Ovary (tissue), 9 donors: ENCODE results near the gene C2orf72. TPM values are rescaled to one million over a fixed set of nuclear protein-coding genes. Genes with fewer than 3 reads are reported as not detected.

ENCODE experiments used
- DNase-seq, 5 donors: peaks; one replicate each; pipeline ENCODE4 v3.0.0-alpha.2; 2019 to 2020
- H3K27ac ChIP-seq, 2 donors: fragments of 200-600 bp; one replicate each; pipeline versions ENCODE4 v1.5.1 to v1.8.0; 2019 to 2022
- H3K27me3 ChIP-seq: fragments of 200-600 bp; one replicate; pipeline ENCODE4 v1.8.0; 2022
- H3K36me3 ChIP-seq: fragments of 200-600 bp; sonication (generic); one replicate; pipeline ENCODE4 v1.5.1; 2019
- H3K4me1 ChIP-seq: one replicate; pipeline ENCODE4 v1.8.1; 2013; ENCODE audit warnings: mild to moderate bottlenecking, moderate library complexity; ENCODE audit not compliant: insufficient read depth
- H3K4me3 ChIP-seq: fragments of 200-600 bp; sonication (generic); one replicate; pipeline ENCODE4 v1.5.1; 2017
- H3K9me3 ChIP-seq, 2 donors: fragments of 200-600 bp in 1 of 2; sonication (generic) in 1 of 2; one replicate each; pipeline versions ENCODE4 v1.5.1 to v1.8.1; 2013 to 2019; ENCODE audit warnings: mild to moderate bottlenecking in 1 of 2, moderate library complexity in 1 of 2
- CTCF ChIP-seq, 3 donors: fragments of 450-650 bp in 2 of 3; fragments of 200-600 bp in 1 of 3; IDR thresholded peaks; one replicate each; pipeline versions ENCODE4 v1.5.1 to v1.8.0; 2016 to 2022; ENCODE audit warnings: antibody characterized with exemption in 3 of 3, mild to moderate bottlenecking in 1 of 3
- EP300 ChIP-seq: sonication (generic); formaldehyde crosslinking; IDR thresholded peaks from one replicate; pipeline ENCODE4 v1.6.1; 2017; ENCODE audit warnings: antibody characterized with exemption
- POLR2A ChIP-seq: fragments of 450-650 bp; IDR thresholded peaks from one replicate; pipeline ENCODE4 v1.6.1; 2017; ENCODE audit warnings: antibody characterized with exemption, mild to moderate bottlenecking, moderate library complexity
- WGBS, 3 donors: extraction: QIAGEN DNeasy Blood & Tissue Kit in 1 of 3; methylation state at CpG; one replicate each; pipeline versions ENCODE4 v1.1.5 to v1.1.7; 2013 to 2017; 5-methylcytosine and 5-hydroxymethylcytosine counted together
- intact Hi-C, 4 donors: fragments of 100-400 bp; cut with DNase I; formaldehyde crosslinking; loops; one replicate each; pipeline versions ENCODE4 v1.11.0 to v1.15.1; 2022 to 2023
- polyA plus RNA-seq, 2 donors: library from polyadenylated mRNA; stranded (reverse); fragments of 200-250 nt in 1 of 2; fragments of 350-450 nt in 1 of 2; fragmentation: Illumina TruSeq in 1 of 2; extraction: RNeasy Lipid Tissue Mini Kit (QIAGEN cat#74804) in 1 of 2; gene quantifications; one replicate each; pipeline ENCODE4 v1.2.3, GENCODE V29; 2013 to 2014
- total RNA-seq, 7 donors: library from RNA; depleted of rRNA in 2 of 7; stranded (reverse); fragments of >200 nt in 2 of 7; fragmentation: NEBNext Ultra II Directional in 3 of 7; extraction: Animal tissue kit (Norgen Biotek cat#: 25700) in 3 of 7; gene quantifications; one replicate each; pipeline versions ENCODE4 v1.1.0 to v1.2.4, GENCODE V29; 2016 to 2023
- donor health status: DM: no; HTN: no; CAD: no; lungs with moderate emphysema.
- donor health status: DM: no; HTN: no; CAD: no.
- donor health status: Bipolar disorder and iron deficiency.
- donor health status: DM: yes; HTN: yes; CAD: no.
- donor health status: DM: no; HTN: no; CAD: no.
- donor health status: DM: yes; HTN: yes; CAD: no.

C2orf72 gene
- total and polyA plus RNA-seq, 9 donors, result 0.06 to 0.18 (median 0.12) TPM; not detected in 4

- Histone ChIP-seq H3K27ac (no peak within 1 kb of the TSS), H3K4me1 (no peaks in the 10 kb centered on the region), H3K27me3 (no peaks in the 10 kb centered on the region), H3K4me3 (no peak within 1 kb of the TSS), H3K36me3 (no peaks in the 10 kb centered on the region), H3K9me3 (no peaks in the 10 kb centered on the region)
- TF ChIP-seq EP300 (no peak), POLR2A (no peak), CTCF (IDR thresholded peaks at IDR 0.05) (no peak)
- WGBS, 3 donors, result 79 to 83% (median 79%) methylated on average over 9 of the region's 9 CpGs
- no peak for DNase-seq
- intact Hi-C loops, result no loop called here
Observed at GRCh38 chr2:230995821-230996220, 41.5 kb upstream of the C2orf72 start, which contains the start of gene SPATA3. SPATA3 (plus strand) TSS chr2:230996121; CDS start chr2:230996234, 113 bp downstream.

- TF ChIP-seq CTCF (IDR thresholded peaks at IDR 0.05), result no peak
- no peak for DNase-seq
- Histone ChIP-seq H3K27me3 (no peaks in the 10 kb centered on the region), H3K4me3 (no peak overlapping the region), H3K27ac (no peak overlapping the region), H3K4me1 (no peaks in the 10 kb centered on the region), H3K9me3 (no peaks in the 10 kb centered on the region), H3K36me3 (no peaks in the 10 kb centered on the region)
- intact Hi-C loops, result no loop called here
Observed at GRCh38 chr2:230996661-230997060, 40.7 kb upstream of the C2orf72 start.

- intact Hi-C loops, result no loop called here
- no peak for TF ChIP-seq POLR2A
- TF ChIP-seq CTCF (IDR thresholded peaks at IDR 0.05), result no peak
- no peak for TF ChIP-seq EP300
- no peaks in the 10 kb centered on the region for H3K4me1 ChIP-seq
- no peaks in the 10 kb centered on the region for H3K36me3 ChIP-seq
- no peak overlapping the region for H3K27ac ChIP-seq
- WGBS, 3 donors, result 90 to 93% (median 91%) methylated on average over 2 of the region's 2 CpGs
- H3K4me3 ChIP-seq, result no peak overlapping the region
- no peaks in the 10 kb centered on the region for H3K27me3 ChIP-seq
- no peak for DNase-seq
- H3K9me3 ChIP-seq, result no peaks in the 10 kb centered on the region
Observed at GRCh38 chr2:230998882-230999281, 38.4 kb upstream of the C2orf72 start.

- no peaks in the 10 kb centered on the region for H3K27me3 ChIP-seq
- 61 to 69% (median 67%) methylated on average over 4 of the region's 4 CpGs for whole genome bisulfite sequencing, 3 donors
Observed at GRCh38 chr2:230999477-230999876, 37.8 kb upstream of the C2orf72 start.

More at GRCh38 chr2:230999477-230999876, 37.8 kb upstream of the C2orf72 start:
- Histone ChIP-seq H3K36me3 (no peaks in the 10 kb centered on the region), H3K9me3 (no peaks in the 10 kb centered on the region), H3K4me1 (no peaks in the 10 kb centered on the region), H3K27ac (no peak overlapping the region), H3K4me3 (no peak overlapping the region)
- no peak for DNase-seq
- TF ChIP-seq POLR2A (no peak), CTCF (IDR thresholded peaks at IDR 0.05) (no peak), EP300 (no peak)
- intact Hi-C loops, result no loop called here
